H1 (cell line): ENCODE measurements around the gene SCRN1. TPM values are rescaled to one million over a fixed set of nuclear protein-coding genes. Genes with fewer than 3 reads are reported as not detected.

Source experiments
- CTCF ChIA-PET: fragments of 300-600 bp; sonication (Branson Sonifier 250); formaldehyde crosslinking; loops from one replicate; lab custom pipeline; 2021; ENCODE audit not compliant: partially characterized antibody; lab: Charles Lee
- POLR2A ChIA-PET: fragments of 300-600 bp; sonication (Branson Sonifier 250); formaldehyde crosslinking; loops from one replicate; lab custom pipeline; 2021; ENCODE audit warnings: inconsistent platforms; ENCODE audit not compliant: partially characterized antibody; lab: Charles Lee
- DNase-seq, 2 experiments: peaks; one replicate each; pipeline versions ENCODE4 v3.0.0 to v3.0.0-alpha.2; 2010 to 2022; ENCODE audit warnings: low spot score in 2 of 2, low read depth in 1 of 2, mixed read lengths in 1 of 2
- FAIRE-seq: peaks from 2 replicates; lab custom pipeline; 2011; peaks lifted over from hg19 to GRCh38; lab: Jason Lieb, UNC
- H2AFZ ChIP-seq: 2 replicates; pipeline ENCODE4 v1.8.1; 2012; ENCODE audit warnings: low read length, inconsistent platforms
- H2AK5ac ChIP-seq: 2 replicates; pipeline ENCODE4 v1.6.1; 2013; ENCODE audit warnings: low read depth, low read length
- H2BK120ac ChIP-seq: replicated peaks from 2 replicates; pipeline ENCODE3; 2013; ENCODE audit warnings: low read depth, low read length, inconsistent platforms
- H2BK12ac ChIP-seq: 2 replicates; pipeline ENCODE4 v1.6.1; 2013; ENCODE audit warnings: low read depth, low read length
- H2BK15ac ChIP-seq: 2 replicates; pipeline ENCODE4 v1.6.1; 2013; ENCODE audit warnings: low read length
- H2BK20ac ChIP-seq: 2 replicates; pipeline ENCODE4 v1.6.1; 2013; ENCODE audit warnings: low read length
- H2BK5ac ChIP-seq: 2 replicates; pipeline ENCODE4 v1.6.1; 2013; ENCODE audit warnings: low read depth, low read length
- H3K14ac ChIP-seq: 2 replicates; pipeline ENCODE4 v1.6.1; 2013; ENCODE audit warnings: inconsistent platforms; ENCODE audit not compliant: insufficient read length
- H3K18ac ChIP-seq: 2 replicates; pipeline ENCODE4 v1.6.1; 2013; ENCODE audit warnings: low read length; ENCODE audit errors: extremely low read depth
- H3K23ac ChIP-seq: 2 replicates; pipeline ENCODE4 v1.6.1; 2013; ENCODE audit warnings: inconsistent platforms; ENCODE audit not compliant: insufficient read length
- H3K23me2 ChIP-seq: 2 replicates; pipeline ENCODE4 v1.6.1; 2013; ENCODE audit warnings: low read depth, low read length
- H3K27ac ChIP-seq: 2 replicates; pipeline ENCODE4 v1.6.1; 2011; ENCODE audit warnings: low read depth, low read length, inconsistent platforms
- H3K27me3 ChIP-seq, 4 experiments: replicated peaks in 1 of 4; 1 replicate in 1 of 4; 2 replicates in 3 of 4; pipeline versions ENCODE4 v1.6.1 to v1.8.1; 2011 to 2013; ENCODE audit warnings: low read length in 3 of 4, mild to moderate bottlenecking in 3 of 4, inconsistent platforms in 2 of 4, mixed read lengths in 2 of 4, moderate library complexity in 1 of 4; ENCODE audit not compliant: control insufficient read depth in 3 of 4, insufficient read depth in 3 of 4; ENCODE audit errors: extremely low read depth in 1 of 4
- H3K36me3 ChIP-seq, 4 experiments: 2 replicates each; pipeline versions ENCODE4 v1.6.1 to v1.8.1; 2011 to 2013; ENCODE audit warnings: mild to moderate bottlenecking in 4 of 4, low read length in 3 of 4, moderate library complexity in 2 of 4, control low read depth in 1 of 4, inconsistent platforms in 1 of 4; ENCODE audit not compliant: insufficient read depth in 4 of 4, control insufficient read depth in 2 of 4
- H3K4ac ChIP-seq: replicated peaks from 2 replicates; pipeline ENCODE3; 2013; ENCODE audit warnings: low read length, low read depth, mixed read lengths, inconsistent platforms; ENCODE audit not compliant: insufficient read length
- H3K4me1 ChIP-seq, 4 experiments: replicated peaks in 1 of 4; 1 replicate in 1 of 4; 2 replicates in 3 of 4; pipeline versions ENCODE4 v1.6.1 to v1.8.1; 2011 to 2013; ENCODE audit warnings: low read length in 3 of 4, inconsistent platforms in 2 of 4, mixed read lengths in 1 of 4; ENCODE audit not compliant: insufficient read depth in 4 of 4, control insufficient read depth in 3 of 4
- H3K4me2 ChIP-seq, 2 experiments: 2 replicates each; pipeline versions ENCODE4 v1.6.1 to v1.8.1; 2011 to 2013; ENCODE audit warnings: low read depth in 2 of 2, low read length in 2 of 2, control low read depth in 1 of 2, inconsistent platforms in 1 of 2, mild to moderate bottlenecking in 1 of 2; ENCODE audit not compliant: insufficient read depth in 1 of 2
- H3K4me3 ChIP-seq, 4 experiments: fragments of 200-600, 300-600 bp in 1 of 4; sonication (generic), shearing (Covaris generic), sonication (Bioruptor Twin) in 1 of 4; 2 replicates each; pipeline versions ENCODE4 v1.5.1 to v1.8.1; 2011 to 2016; ENCODE audit warnings: low read length in 4 of 4, low read depth in 3 of 4, control low read depth in 2 of 4, inconsistent platforms in 2 of 4, mild to moderate bottlenecking in 2 of 4, mixed read lengths in 1 of 4, moderate library complexity in 1 of 4; ENCODE audit not compliant: insufficient read depth in 2 of 4; ENCODE audit errors: extremely low read depth in 1 of 4
- H3K56ac ChIP-seq: replicated peaks from 2 replicates; pipeline ENCODE3; 2013; ENCODE audit warnings: low read depth, mild to moderate bottlenecking, mixed read lengths, low read length, inconsistent platforms; ENCODE audit not compliant: insufficient read length
- H3K79me1 ChIP-seq: 2 replicates; pipeline ENCODE4 v1.6.1; 2013; ENCODE audit warnings: low read depth, low read length, control low read depth
- H3K79me2 ChIP-seq, 2 experiments: 2 replicates each; pipeline versions ENCODE4 v1.6.1 to v1.8.1; 2012 to 2013; ENCODE audit warnings: low read length in 2 of 2, mild to moderate bottlenecking in 2 of 2, inconsistent platforms in 1 of 2; ENCODE audit not compliant: insufficient read depth in 2 of 2, control insufficient read depth in 1 of 2
- H3K9ac ChIP-seq, 4 experiments: replicated peaks in 1 of 4; 1 replicate in 1 of 4; 2 replicates in 3 of 4; pipeline versions ENCODE4 v1.6.1 to v1.8.1; 2011 to 2013; ENCODE audit warnings: low read depth in 3 of 4, low read length in 3 of 4, control low read depth in 2 of 4, mild to moderate bottlenecking in 2 of 4, moderate library complexity in 2 of 4, inconsistent platforms in 1 of 4; ENCODE audit errors: extremely low read depth in 1 of 4
- H3K9me3 ChIP-seq, 2 experiments: 2 replicates each; pipeline versions ENCODE4 v1.6.1 to v1.8.1; 2012 to 2013; ENCODE audit warnings: mild to moderate bottlenecking in 2 of 2, moderate library complexity in 2 of 2, control low read depth in 1 of 2, inconsistent platforms in 1 of 2, low read depth in 1 of 2, low read length in 1 of 2, mixed read lengths in 1 of 2; ENCODE audit not compliant: insufficient read depth in 2 of 2
- H4K20me1 ChIP-seq, 2 experiments: replicated peaks in 1 of 2; 2 replicates each; pipeline versions ENCODE3 to v1.8.1; 2011 to 2013; ENCODE audit warnings: inconsistent platforms in 2 of 2, low read length in 2 of 2, mild to moderate bottlenecking in 1 of 2; ENCODE audit not compliant: insufficient read depth in 2 of 2, control insufficient read depth in 1 of 2
- H4K5ac ChIP-seq: 2 replicates; pipeline ENCODE4 v1.6.1; 2013; ENCODE audit warnings: low read length, low read depth, mixed read lengths, inconsistent platforms; ENCODE audit not compliant: insufficient read length
- H4K8ac ChIP-seq: 2 replicates; pipeline ENCODE4 v1.8.0; 2013; ENCODE audit warnings: mild to moderate bottlenecking, moderate library complexity, low read length, inconsistent platforms; ENCODE audit not compliant: insufficient read depth; ENCODE audit errors: extremely low read depth
- H4K91ac ChIP-seq: replicated peaks from 2 replicates; pipeline ENCODE3; 2013; ENCODE audit warnings: low read length, mixed read lengths, inconsistent platforms; ENCODE audit not compliant: insufficient read length
- CHD2 ChIP-seq: IDR thresholded peaks from 2 replicates; pipeline ENCODE4 v1.6.1; 2012; ENCODE audit warnings: low read length, improper control_type of control experiment
- CREB1 ChIP-seq: IDR thresholded peaks from 2 replicates; pipeline ENCODE4 v1.6.1; 2012; ENCODE audit warnings: inconsistent platforms
- GABPA ChIP-seq: IDR thresholded peaks from 2 replicates; pipeline ENCODE4 v1.6.1; 2011; ENCODE audit warnings: mild to moderate bottlenecking, low read length, moderate library complexity, borderline replicate concordance; ENCODE audit not compliant: insufficient read depth
- KDM1A ChIP-seq: fragments of 200-600, 300-600 bp; sonication (generic); IDR thresholded peaks from 2 replicates; pipeline ENCODE4 v1.7.1; 2016; ENCODE audit warnings: mild to moderate bottlenecking, low read length, borderline replicate concordance
- KDM4A ChIP-seq: IDR thresholded peaks from one replicate; pipeline ENCODE4 v1.7.1; 2012; ENCODE audit warnings: low read depth, mild to moderate bottlenecking, moderate library complexity, low read length, inconsistent platforms; ENCODE audit not compliant: severe bottlenecking
- KDM5A ChIP-seq: fragments of 200-600 bp; IDR thresholded peaks from 2 replicates; pipeline ENCODE4 v1.7.1; 2012; ENCODE audit warnings: mild to moderate bottlenecking, low read length, inconsistent platforms, mixed read lengths
- POLR2AphosphoS5 ChIP-seq: IDR thresholded peaks from 2 replicates; pipeline ENCODE4 v1.6.1; 2011; ENCODE audit warnings: low read depth, low read length
- RFX5 ChIP-seq: IDR thresholded peaks from 2 replicates; pipeline ENCODE4 v1.6.1; 2011; ENCODE audit warnings: low read depth, low read length, improper control_type of control experiment, borderline replicate concordance
- SIN3A ChIP-seq, 2 experiments: IDR thresholded peaks in 1 of 2; conservative IDR thresholded peaks in 1 of 2; 2 replicates each; pipeline ENCODE4 v1.6.1; 2011 to 2012; ENCODE audit warnings: low read length in 2 of 2, improper control_type of control experiment in 1 of 2, low read depth in 1 of 2, mild to moderate bottlenecking in 1 of 2
- TAF7 ChIP-seq: optimal IDR thresholded peaks from 2 replicates; pipeline ENCODE3; 2011; ENCODE audit warnings: low read depth, mild to moderate bottlenecking, inconsistent platforms, low read length, moderate library complexity, borderline replicate concordance
- polyA plus RNA-seq, 7 experiments: library from polyadenylated mRNA; depleted of rRNA in 3 of 7; stranded (reverse) in 5 of 7; unstranded in 2 of 7; fragments of >200 nt in 5 of 7; fragments of 200-250 nt in 2 of 7; gene quantifications; 1 replicate in 5 of 7; 2 replicates in 1 of 7; 4 replicates in 1 of 7; pipeline versions ENCODE4 v1.2.1 to v1.2.3, GENCODE V29; 2011 to 2013; ENCODE audit warnings: missing spikeins in 2 of 7, mixed read lengths in 2 of 7
- total RNA-seq: library from RNA; stranded (reverse); fragmentation: NEBNext Ultra II Directional; extraction: Animal tissue kit (Norgen Biotek cat#: 25700); gene quantifications from 2 replicates; pipeline ENCODE4 v1.2.1, GENCODE V29; 2021

The SCRN1 gene
- total and polyA plus RNA-seq, 2 of the 8 experiments (the other 6 are each of a cell fraction or from before 2014, with no cell fraction given), result 36.0 to 75.8 TPM

DNA sequence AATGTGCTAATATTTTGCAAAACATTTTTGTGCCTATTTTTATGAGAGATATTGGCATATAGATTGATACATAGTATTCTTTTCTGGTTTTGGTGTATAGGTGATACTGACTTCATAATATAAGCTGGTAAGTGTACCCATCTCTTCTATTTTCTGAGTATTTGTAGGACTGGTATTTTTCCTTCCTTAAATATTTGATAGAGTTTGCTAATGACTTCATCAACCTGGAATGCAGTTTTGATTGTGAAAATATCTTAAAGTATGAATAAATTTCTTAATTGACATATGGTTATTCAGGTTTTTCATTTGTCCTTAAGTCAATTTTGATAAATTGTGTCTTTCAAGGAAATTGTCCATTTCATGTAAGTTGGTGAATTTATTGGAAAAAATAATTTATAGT is 6.1 kb upstream of the SCRN1 start:
- Histone ChIP-seq H3K9ac (no peak overlapping the region), H3K23ac (no peak overlapping the region), H4K8ac (no peak overlapping the region), H3K4me3 (no peak overlapping the region), H3K79me1 (no peaks in the 10 kb centered on the region), H3K4me2 (no peak overlapping the region), H3K4me1 (no peaks in the 10 kb centered on the region; a peak in 1 of 7 replicates), H2AK5ac (no peak overlapping the region), H3K27ac (no peak overlapping the region), H4K5ac (no peak overlapping the region), H2BK20ac (no peak overlapping the region), H2BK15ac (no peak overlapping the region), H3K27me3 (no peaks in the 10 kb centered on the region; a peak in 1 of 7 replicates), H2BK5ac (no peak overlapping the region), H2BK12ac (no peak overlapping the region), H3K56ac (no peak overlapping the region), H3K4ac (no peak overlapping the region), H3K18ac (no peak overlapping the region), H4K91ac (no peak overlapping the region), H3K9me3 (peaks cover 9 to 11% of the 10 kb centered on the region in 2 experiments), H4K20me1 (no peaks in the 10 kb centered on the region), H3K79me2 (no peaks in the 10 kb centered on the region), H2BK120ac (no peak overlapping the region), H2AFZ (no peak overlapping the region), H3K36me3 (no peaks in the 10 kb centered on the region), H3K14ac (no peak overlapping the region), H3K23me2 (no peaks in the 10 kb centered on the region)
- ChIA-PET CTCF (no interaction called here), POLR2A (interaction anchor here (0.6 kb wide), 1 partner anchor 490 kb away, joined by 3 read pairs; no protein-coding TSS in a partner anchor)
- no peak for TF ChIP-seq KDM4A
- TF ChIP-seq SIN3A (conservative IDR thresholded peaks at IDR 0.05 in 1 of 2, IDR thresholded peaks at IDR 0.05 in 1 of 2; ENCODE audit: low read depth in 1 of 2, low read length in 2 of 2), result no peak
- no peak for TF ChIP-seq POLR2AphosphoS5
- TF ChIP-seq CHD2, result no peak
- no peak for TF ChIP-seq RFX5
- TF ChIP-seq KDM5A, result no peak
- TF ChIP-seq TAF7, result no peak
- no peak for TF ChIP-seq KDM1A
- no peak for TF ChIP-seq GABPA
- TF ChIP-seq CREB1, result no peak
- DNase-seq (no peak), FAIRE-seq (no peak)
